Stimulated activated naive CD8-positive, alpha-beta T cell treated with anti-CD3 and anti-CD28 coated beads, Interleukin-15, Interleukin-2, amounts not matched to agents 100 ng/mL and 50 ng/mL, for 24 hours (primary cell): ENCODE results near the gene RBM20.
"Not testable (repeated sequence)": the region's sequence is repeated elsewhere in the genome, so short reads cannot be mapped to it uniquely, and the experiment has no call there.

Experiments used
- H3K27ac Mint-ChIP-seq: one replicate; pipeline ENCODE4 v1.8.0; 2021; ENCODE audit warnings: mild to moderate bottlenecking, mixed read lengths
- H3K27me3 Mint-ChIP-seq: one replicate; pipeline ENCODE4 v1.8.0; 2021; ENCODE audit warnings: mixed read lengths
- H3K36me3 Mint-ChIP-seq: one replicate; pipeline ENCODE4 v1.8.0; 2021; ENCODE audit warnings: low read depth, mixed read lengths
- H3K4me1 Mint-ChIP-seq: one replicate; pipeline ENCODE4 v1.8.0; 2021; ENCODE audit warnings: low read depth, mixed read lengths
- H3K4me3 Mint-ChIP-seq: one replicate; pipeline ENCODE4 v1.8.0; 2021; ENCODE audit warnings: mild to moderate bottlenecking, mixed read lengths
- H3K9me3 Mint-ChIP-seq: one replicate; pipeline ENCODE4 v1.8.0; 2021; ENCODE audit warnings: mixed read lengths

RBM20 gene

GRCh38 chr10:110863361-110863760 is 219.2 kb downstream of the RBM20 start:
- H3K4me3 Mint-ChIP-seq, result no peak overlapping the region
- H3K27me3 Mint-ChIP-seq, result no peaks in the 10 kb centered on the region
- no peaks in the 10 kb centered on the region for H3K36me3 Mint-ChIP-seq
- peak overlapping the region; percentile 72 for H3K27ac Mint-ChIP-seq
- peaks cover 100% of the 10 kb centered on the region for H3K4me1 Mint-ChIP-seq
- H3K9me3 Mint-ChIP-seq, result no peaks in the 10 kb centered on the region

- H3K27me3 Mint-ChIP-seq, result no peaks in the 10 kb centered on the region
- H3K36me3 Mint-ChIP-seq, result no peaks in the 10 kb centered on the region
- peak overlapping the region; percentile 91 for H3K27ac Mint-ChIP-seq
- peaks cover 100% of the 10 kb centered on the region for H3K4me1 Mint-ChIP-seq
- H3K4me3 Mint-ChIP-seq, result no peak overlapping the region
- no peaks in the 10 kb centered on the region for H3K9me3 Mint-ChIP-seq
Measured at GRCh38 chr10:110863956-110864355, 219.8 kb downstream of the RBM20 start.

- Mint-ChIP-seq H3K27me3 (no peaks in the 10 kb centered on the region), H3K9me3 (no peaks in the 10 kb centered on the region), H3K4me1 (peaks cover 100% of the 10 kb centered on the region), H3K36me3 (no peaks in the 10 kb centered on the region), H3K27ac (peak overlapping the region; percentile 91), H3K4me3 (peak overlapping the region; percentile 76)
Measured at GRCh38 chr10:110864662-110865140, 220.6 kb downstream of the RBM20 start.

GRCh38 chr10:110865186-110865808 is 221.2 kb downstream of the RBM20 start:
- Mint-ChIP-seq H3K36me3 (no peaks in the 10 kb centered on the region), H3K9me3 (no peaks in the 10 kb centered on the region), H3K27ac (peak overlapping the region; percentile 91), H3K4me1 (peaks cover 100% of the 10 kb centered on the region), H3K27me3 (no peaks in the 10 kb centered on the region), H3K4me3 (peak overlapping the region; percentile 76)

- H3K27ac Mint-ChIP-seq, result peak overlapping the region; percentile 91
- H3K36me3 Mint-ChIP-seq, result no peaks in the 10 kb centered on the region
- H3K4me1 Mint-ChIP-seq, result peaks cover 100% of the 10 kb centered on the region
- no peaks in the 10 kb centered on the region for H3K9me3 Mint-ChIP-seq
- no peaks in the 10 kb centered on the region for H3K27me3 Mint-ChIP-seq
- H3K4me3 Mint-ChIP-seq, result peak overlapping the region; percentile 76
Measured at GRCh38 chr10:110865809-110866482, 221.8 kb downstream of the RBM20 start.

- not testable (repeated sequence) for H3K9me3 Mint-ChIP-seq, H3K27me3 Mint-ChIP-seq, H3K36me3 Mint-ChIP-seq
- Mint-ChIP-seq H3K4me1 (peaks cover 96% of the 10 kb centered on the region), H3K4me3 (peak overlapping the region; percentile 25), H3K27ac (peak overlapping the region; percentile 85)
Measured at GRCh38 chr10:110867011-110867806, 223.1 kb downstream of the RBM20 start.

GRCh38 chr10:110867807-110868465 is 223.8 kb downstream of the RBM20 start:
- H3K4me3 Mint-ChIP-seq, result peak overlapping the region; percentile 25
- no peaks in the 10 kb centered on the region for H3K9me3 Mint-ChIP-seq
- peak overlapping the region; percentile 91 for H3K27ac Mint-ChIP-seq
- H3K4me1 Mint-ChIP-seq, result peaks cover 89% of the 10 kb centered on the region
- H3K27me3 Mint-ChIP-seq, result no peaks in the 10 kb centered on the region
- no peaks in the 10 kb centered on the region for H3K36me3 Mint-ChIP-seq

GRCh38 chr10:110868981-110869380 is 224.8 kb downstream of the RBM20 start:
- Mint-ChIP-seq H3K4me3 (peak overlapping the region; percentile 63), H3K36me3 (no peaks in the 10 kb centered on the region), H3K4me1 (peaks cover 84% of the 10 kb centered on the region), H3K27me3 (no peaks in the 10 kb centered on the region), H3K27ac (peak overlapping the region; percentile 91), H3K9me3 (no peaks in the 10 kb centered on the region)

GRCh38 chr10:110870823-110871297 is 226.7 kb downstream of the RBM20 start:
- H3K4me1 Mint-ChIP-seq, result peaks cover 81% of the 10 kb centered on the region

GRCh38 chr10:110871298-110872084 is 227.4 kb downstream of the RBM20 start, which contains the start of gene PDCD4:
Gene PDCD4, plus strand, starts transcription at chr10:110871928. Its CDS starts 4,100 bp downstream, at chr10:110876028.
- Mint-ChIP-seq H3K4me3 (peak within 1 kb of the TSS; percentile 87), H3K27me3 (no peaks in the 10 kb centered on the region), H3K4me1 (peaks cover 80% of the 10 kb centered on the region), H3K27ac (peak within 1 kb of the TSS; percentile 91), H3K9me3 (no peaks in the 10 kb centered on the region), H3K36me3 (peaks cover 7% of the 10 kb centered on the region)

More at GRCh38 chr10:110870823-110871297, 226.7 kb downstream of the RBM20 start:
- Mint-ChIP-seq H3K36me3 (peaks cover 5% of the 10 kb centered on the region), H3K27me3 (no peaks in the 10 kb centered on the region), H3K4me3 (peak overlapping the region; percentile 87), H3K9me3 (no peaks in the 10 kb centered on the region), H3K27ac (peak overlapping the region; percentile 91)

- no peaks in the 10 kb centered on the region for H3K9me3 Mint-ChIP-seq
- H3K4me1 Mint-ChIP-seq, result peaks cover 76% of the 10 kb centered on the region
- H3K27me3 Mint-ChIP-seq, result no peaks in the 10 kb centered on the region
- peak overlapping the region; percentile 91 for H3K27ac Mint-ChIP-seq
- peak overlapping the region; percentile 87 for H3K4me3 Mint-ChIP-seq
- H3K36me3 Mint-ChIP-seq, result peaks cover 7% of the 10 kb centered on the region
Measured at GRCh38 chr10:110872145-110872983, 228.2 kb downstream of the RBM20 start.

GRCh38 chr10:110872984-110873923 is 229.1 kb downstream of the RBM20 start:
- no peaks in the 10 kb centered on the region for H3K9me3 Mint-ChIP-seq
- no peaks in the 10 kb centered on the region for H3K27me3 Mint-ChIP-seq
- peak overlapping the region; percentile 87 for H3K4me3 Mint-ChIP-seq
- H3K27ac Mint-ChIP-seq, result peak overlapping the region; percentile 88
- H3K4me1 Mint-ChIP-seq, result peaks cover 76% of the 10 kb centered on the region
- peaks cover 15% of the 10 kb centered on the region for H3K36me3 Mint-ChIP-seq
